Fibroblast of lung (primary cell): ENCODE data around the gene GRID1. TPM values are rescaled to one million over a fixed set of nuclear protein-coding genes. Genes with fewer than 3 reads are reported as not detected.

Experiments used
- DNase-seq, 2 donors: peaks; one replicate each; pipeline versions ENCODE4 v3.0.0 to v3.0.0-alpha.2; 2010; ENCODE audit warnings: low read depth in 2 of 2
- H2AFZ ChIP-seq: 2 replicates; pipeline ENCODE4 v1.5.1; 2012; ENCODE audit warnings: low read length, control low read depth, inconsistent platforms
- H3K27ac ChIP-seq: 2 replicates; pipeline ENCODE4 v1.5.1; 2011; ENCODE audit warnings: low read length, control low read depth; ENCODE audit not compliant: insufficient read depth
- H3K27me3 ChIP-seq: 2 replicates; pipeline ENCODE4 v1.5.1; 2011; ENCODE audit warnings: mild to moderate bottlenecking, low read length; ENCODE audit not compliant: control insufficient read depth, insufficient read depth
- H3K36me3 ChIP-seq: 2 replicates; pipeline ENCODE4 v1.5.1; 2011; ENCODE audit warnings: low read length; ENCODE audit not compliant: control insufficient read depth, insufficient read depth
- H3K4me1 ChIP-seq: 2 replicates; pipeline ENCODE4 v1.5.1; 2011; ENCODE audit warnings: low read length; ENCODE audit not compliant: control insufficient read depth, insufficient read depth; ENCODE audit errors: extremely low read depth
- H3K4me2 ChIP-seq: 2 replicates; pipeline ENCODE4 v1.5.1; 2011; ENCODE audit warnings: low read length, control low read depth; ENCODE audit not compliant: insufficient read depth; ENCODE audit errors: extremely low read depth
- H3K4me3 ChIP-seq, 4 experiments: fragments of 200-600 bp in 1 of 4; sonication (generic) in 1 of 4; replicated peaks in 1 of 4; 2 replicates each; pipeline ENCODE4 v1.5.1; 2011 to 2016; ENCODE audit warnings: low read length in 4 of 4, low read depth in 3 of 4, mild to moderate bottlenecking in 3 of 4, control low read depth in 2 of 4, inconsistent platforms in 1 of 4, mixed read lengths in 1 of 4; ENCODE audit not compliant: insufficient read depth in 1 of 4; ENCODE audit errors: control extremely low read depth in 1 of 4
- H3K79me2 ChIP-seq: 2 replicates; pipeline ENCODE4 v1.5.1; 2012; ENCODE audit warnings: mild to moderate bottlenecking, low read length, inconsistent platforms; ENCODE audit not compliant: control insufficient read depth, insufficient read depth
- H3K9ac ChIP-seq: 2 replicates; pipeline ENCODE4 v1.5.1; 2011; ENCODE audit warnings: mild to moderate bottlenecking, low read length, control low read depth; ENCODE audit not compliant: insufficient read depth
- H3K9me3 ChIP-seq: 2 replicates; pipeline ENCODE4 v1.5.1; 2012; ENCODE audit warnings: low read depth, low read length; ENCODE audit not compliant: control insufficient read depth, insufficient read depth
- H4K20me1 ChIP-seq: 2 replicates; pipeline ENCODE4 v1.5.1; 2011; ENCODE audit warnings: low read length; ENCODE audit not compliant: control insufficient read depth, insufficient read depth; ENCODE audit errors: extremely low read depth
- CTCF ChIP-seq, 2 donors: IDR thresholded peaks in 1 of 2; conservative IDR thresholded peaks in 1 of 2; 1 replicate in 1 of 2; 2 replicates in 1 of 2; pipeline ENCODE4 v1.5.1; 2011 to 2012; ENCODE audit warnings: low read length in 2 of 2, control low read depth in 1 of 2, inconsistent platforms in 1 of 2, low read depth in 1 of 2, mild to moderate bottlenecking in 1 of 2
- EZH2 ChIP-seq: IDR thresholded peaks from 2 replicates; pipeline ENCODE4 v1.5.1; 2012; ENCODE audit warnings: low read length, control low read depth, mild to moderate bottlenecking; ENCODE audit errors: missing control alignments
- polyA plus RNA-seq, 2 donors: library from polyadenylated mRNA; depleted of rRNA in 1 of 2; stranded (reverse) in 1 of 2; unstranded in 1 of 2; fragments of >200 nt; gene quantifications; 2 replicates each; pipeline ENCODE4 v1.2.1, GENCODE V29; 2011 to 2012; ENCODE audit warnings: missing spikeins in 1 of 2
- total RNA-seq: library from RNA; depleted of rRNA; stranded (reverse); fragments of >200 nt; gene quantifications from 2 replicates; pipeline ENCODE4 v1.2.1, GENCODE V29; 2014

GRID1 gene
- total and polyA plus RNA-seq, 2 donors (not counting 1 experiment from before 2014, with no cell fraction given) = 0.03 to 0.33 TPM

DNA sequence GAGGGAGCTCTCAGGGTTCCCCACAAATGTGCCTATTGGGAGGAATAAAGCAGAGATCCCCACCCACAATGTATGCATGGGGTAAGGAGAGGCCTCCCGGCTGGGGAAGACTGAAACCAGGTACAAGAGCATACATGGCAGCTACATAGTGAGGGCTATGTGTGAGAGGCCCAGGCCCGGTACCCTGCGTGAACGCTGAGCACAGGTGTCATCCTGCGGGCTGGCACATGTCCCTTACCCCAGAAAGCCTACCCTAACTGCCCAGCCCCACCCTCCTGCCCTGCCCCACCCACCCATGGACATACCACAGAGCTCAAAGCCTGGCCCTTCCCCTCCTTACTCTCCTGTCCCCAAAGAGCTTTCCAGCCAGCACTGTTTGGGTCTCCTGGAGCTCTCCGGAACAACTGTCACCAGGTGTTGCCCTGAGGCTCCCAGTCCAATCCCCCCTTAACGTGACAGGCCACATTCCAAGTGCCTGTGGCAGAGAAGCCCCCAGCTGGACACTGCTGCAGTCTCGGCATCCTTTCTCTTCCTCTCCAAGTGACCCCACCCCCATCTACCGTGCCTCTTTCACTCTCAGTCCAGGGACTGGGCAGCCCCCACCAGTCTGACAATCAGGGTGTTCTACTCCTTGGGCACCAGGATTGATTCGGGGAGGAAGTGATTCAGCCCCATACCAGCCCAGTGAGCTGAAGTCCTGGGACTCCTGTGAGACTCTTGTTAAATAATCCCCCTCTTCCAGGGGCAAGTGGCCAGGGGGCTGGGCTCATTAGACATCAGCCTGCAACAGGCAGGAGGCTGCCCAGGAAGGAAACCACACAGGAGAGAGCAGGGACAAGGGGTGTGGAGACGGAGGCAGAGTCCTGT, 19.6 kb downstream of the GRID1 start:
- Histone ChIP-seq H3K27me3 (no peaks in the 10 kb centered on the region), H4K20me1 (no peaks in the 10 kb centered on the region), H3K27ac (no peak overlapping the region), H3K4me3 (no peak overlapping the region), H2AFZ (no peak overlapping the region), H3K4me2 (no peak overlapping the region), H3K4me1 (no peaks in the 10 kb centered on the region), H3K79me2 (no peaks in the 10 kb centered on the region), H3K36me3 (no peaks in the 10 kb centered on the region), H3K9me3 (no peaks in the 10 kb centered on the region), H3K9ac (no peak overlapping the region)
- TF ChIP-seq CTCF (conservative IDR thresholded peaks at IDR 0.05 in 1 of 2, IDR thresholded peaks at IDR 0.05 in 1 of 2; ENCODE audit: low read depth in 1 of 2, low read length in 2 of 2) = no peak
- no peak for TF ChIP-seq EZH2
- no peak for DNase-seq

GRCh38 chr10:86345859-86346798, 20.5 kb downstream of the GRID1 start:
- no peaks in the 10 kb centered on the region for H3K4me1 ChIP-seq
- H3K9me3 ChIP-seq = no peaks in the 10 kb centered on the region
- peak in 1 of 2 donors; percentile 7 for DNase-seq
- H3K9ac ChIP-seq = no peak overlapping the region
- TF ChIP-seq CTCF (conservative IDR thresholded peaks at IDR 0.05 in 1 of 2, IDR thresholded peaks at IDR 0.05 in 1 of 2; ENCODE audit: low read depth in 1 of 2, low read length in 2 of 2) (no peak), EZH2 (no peak)
- no peaks in the 10 kb centered on the region for H3K36me3 ChIP-seq
- no peak overlapping the region for H3K27ac ChIP-seq
- no peak overlapping the region for H2AFZ ChIP-seq
- no peak overlapping the region for H3K4me3 ChIP-seq
- no peaks in the 10 kb centered on the region for H4K20me1 ChIP-seq
- H3K27me3 ChIP-seq = no peaks in the 10 kb centered on the region
- H3K4me2 ChIP-seq = no peak overlapping the region
- H3K79me2 ChIP-seq = no peaks in the 10 kb centered on the region

DNA sequence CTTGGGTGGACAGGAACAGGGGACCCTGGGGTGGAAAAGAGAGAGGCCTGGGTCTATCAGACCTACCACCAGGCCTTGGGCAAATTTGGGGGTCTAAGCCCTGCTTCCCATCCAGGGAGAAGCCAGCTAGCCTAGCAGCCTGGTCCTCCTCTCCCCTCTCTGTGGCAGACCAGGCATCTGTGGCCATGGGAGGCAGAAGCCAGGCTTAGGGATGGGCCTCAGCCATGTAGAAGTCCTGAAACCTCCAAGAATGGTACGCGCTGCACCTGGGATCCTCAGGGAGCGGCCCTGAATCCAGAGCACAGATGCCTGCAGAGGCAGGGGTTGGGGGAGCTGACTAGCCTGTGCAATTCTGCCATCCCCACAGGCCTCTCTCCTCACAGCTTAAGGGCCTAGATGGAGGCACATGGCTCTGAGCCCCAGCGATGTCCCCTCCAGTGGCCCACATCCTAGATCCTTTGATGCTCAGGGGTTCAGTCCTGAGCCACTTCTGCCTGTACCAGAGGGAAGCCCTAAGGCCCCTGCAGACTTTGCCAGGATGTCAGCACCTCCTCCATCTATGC, 21.2 kb downstream of the GRID1 start:
- H3K9ac ChIP-seq = no peak overlapping the region

More for the DNA sequence above, 21.2 kb downstream of the GRID1 start:
- DNase-seq = no peak
- Histone ChIP-seq H3K9me3 (no peaks in the 10 kb centered on the region), H3K79me2 (no peaks in the 10 kb centered on the region), H3K4me1 (no peaks in the 10 kb centered on the region), H4K20me1 (no peaks in the 10 kb centered on the region), H3K4me3 (no peak overlapping the region), H2AFZ (no peak overlapping the region), H3K27ac (no peak overlapping the region), H3K4me2 (no peak overlapping the region), H3K36me3 (no peaks in the 10 kb centered on the region), H3K27me3 (no peaks in the 10 kb centered on the region)
- TF ChIP-seq CTCF (conservative IDR thresholded peaks at IDR 0.05 in 1 of 2, IDR thresholded peaks at IDR 0.05 in 1 of 2; ENCODE audit: low read depth in 1 of 2, low read length in 2 of 2) (no peak), EZH2 (no peak)
